GM12878 (cell line): ENCODE measurements around the gene ELAPOR1. TPM values are rescaled to one million over a fixed set of nuclear protein-coding genes. Genes with fewer than 3 reads are reported as not detected.

Experiments used
- ATAC-seq: fragments of 200-7000 bp; cut with Tn5 transposase; 3 replicates; pipeline ENCODE4 v1.9.1; 2020; ENCODE audit warnings: mild to moderate bottlenecking, moderate library complexity
- BruUV-seq: library from RNA; stranded (reverse); fragments of 400-500 nt; replicated peaks from 2 replicates; lab custom pipeline; 2021; lab: Mats Ljungman, UMichigan
- CTCF ChIA-PET: fragments of 300-600 bp; sonication (Branson Sonifier 250); formaldehyde crosslinking; extraction: SDS; loops from one replicate; lab custom pipeline; 2021; ENCODE audit warnings: inconsistent platforms; lab: Yijun Ruan, JAX
- POLR2A ChIA-PET: fragments of 350-600 bp; formaldehyde crosslinking; extraction: SDS; loops from one replicate; lab custom pipeline; 2021; ENCODE audit warnings: inconsistent platforms; lab: Charles Lee
- RAD21 ChIA-PET: fragments of 300-600 bp; sonication (Branson Sonifier 250); formaldehyde crosslinking; loops from one replicate; lab custom pipeline; 2023; ENCODE audit warnings: antibody characterized with exemption; ENCODE audit not compliant: unreplicated experiment; lab: Charles Lee
- SMC1A ChIA-PET: fragments of 300-600 bp; sonication (Branson Sonifier 250); formaldehyde crosslinking; loops from one replicate; lab custom pipeline; 2023; ENCODE audit not compliant: unreplicated experiment, uncharacterized antibody; lab: Charles Lee
- DNase-seq: peaks from one replicate; pipeline ENCODE4 v3.0.0-alpha.2; 2011; ENCODE audit warnings: low read depth, low spot score
- FAIRE-seq: peaks from 3 replicates; lab custom pipeline; 2011; peaks lifted over from hg19 to GRCh38; lab: Jason Lieb, UNC
- H2AFZ ChIP-seq: 2 replicates; pipeline ENCODE4 v1.6.0; 2011; ENCODE audit warnings: low read depth, low read length, control low read depth; ENCODE audit not compliant: control insufficient read depth
- H3K27ac ChIP-seq: 2 replicates; pipeline ENCODE4 v1.5.1; 2011; ENCODE audit warnings: control low read depth; ENCODE audit not compliant: control insufficient read depth, insufficient read depth
- H3K27me3 ChIP-seq, 2 experiments: replicated peaks in 1 of 2; 2 replicates each; pipeline versions ENCODE4 v1.6.0 to v1.6.1; 2011; ENCODE audit warnings: low read length in 1 of 2; ENCODE audit not compliant: control insufficient read depth in 2 of 2, insufficient read depth in 2 of 2
- H3K36me3 ChIP-seq, 2 experiments: 2 replicates each; pipeline ENCODE4 v1.5.1; 2011; ENCODE audit warnings: low read length in 1 of 2; ENCODE audit not compliant: control insufficient read depth in 2 of 2, insufficient read depth in 2 of 2
- H3K4me1 ChIP-seq: 2 replicates; pipeline ENCODE4 v1.6.1; 2011; ENCODE audit warnings: mild to moderate bottlenecking, low read length, moderate library complexity, mixed read lengths; ENCODE audit not compliant: control insufficient read depth, insufficient read depth
- H3K4me2 ChIP-seq: 2 replicates; pipeline ENCODE4 v1.6.0; 2011; ENCODE audit warnings: control low read depth; ENCODE audit not compliant: control insufficient read depth, insufficient read depth
- H3K4me3 ChIP-seq: fragments of 200-600 bp; sonication (generic); 2 replicates; pipeline ENCODE4 v1.5.1; 2016
- H3K79me2 ChIP-seq: 2 replicates; pipeline ENCODE4 v1.6.0; 2011; ENCODE audit warnings: low read length; ENCODE audit not compliant: control insufficient read depth, insufficient read depth
- H3K9ac ChIP-seq: 2 replicates; pipeline ENCODE4 v1.8.0; 2011; ENCODE audit warnings: low read length, control low read depth, mixed read lengths; ENCODE audit not compliant: control insufficient read depth, insufficient read depth
- H3K9me3 ChIP-seq: replicated peaks from 3 replicates; pipeline ENCODE4 v1.5.1; 2011; ENCODE audit warnings: mild to moderate bottlenecking, low read length; ENCODE audit not compliant: control insufficient read depth, insufficient read depth
- H4K20me1 ChIP-seq: 2 replicates; pipeline ENCODE4 v1.6.0; 2011; ENCODE audit not compliant: control insufficient read depth, insufficient read depth
- CHD1 ChIP-seq: IDR thresholded peaks from 2 replicates; pipeline ENCODE4 v1.6.1; 2012; ENCODE audit warnings: low read depth, low read length, improper control_type of control experiment
- ESRRA ChIP-seq: IDR thresholded peaks from 2 replicates; pipeline ENCODE4 v1.6.1; 2012; ENCODE audit warnings: mild to moderate bottlenecking, low read length, improper control_type of control experiment
- HDAC2 ChIP-seq: fragments of 200-600 bp; sonication (generic); IDR thresholded peaks from 2 replicates; pipeline ENCODE4 v1.6.1; 2017
- KAT2A ChIP-seq: conservative IDR thresholded peaks from 2 replicates; pipeline ENCODE4 v1.6.1; 2011; ENCODE audit warnings: low read depth, low read length; ENCODE audit not compliant: control insufficient read depth
- MXI1 ChIP-seq: fragments of 150-350 bp; IDR thresholded peaks from 2 replicates; pipeline ENCODE4 v1.6.1; 2011; ENCODE audit warnings: low read depth, mild to moderate bottlenecking, inconsistent platforms, low read length, improper control_type of control experiment
- SMAD5 ChIP-seq: IDR thresholded peaks from 2 replicates; pipeline ENCODE4 v1.6.1; 2016; ENCODE audit warnings: antibody characterized with exemption, low read depth
- STAT1 ChIP-seq: fragments of 450-650 bp; conservative IDR thresholded peaks from 2 replicates; pipeline ENCODE4 v1.6.1; 2014; ENCODE audit warnings: antibody characterized with exemption, mild to moderate bottlenecking
- ZBTB33 ChIP-seq: fragments of 450-650 bp; IDR thresholded peaks from 2 replicates; pipeline ENCODE4 v1.6.1; 2017; ENCODE audit warnings: mild to moderate bottlenecking
- ZSCAN29 ChIP-seq: fragments of 450-650 bp; IDR thresholded peaks from 2 replicates; pipeline ENCODE4 v1.6.1; 2017; ENCODE audit warnings: mild to moderate bottlenecking, moderate library complexity
- WGBS: methylation state at CpG from one replicate; pipeline ENCODE4 v1.1.6; 2016; ENCODE audit warnings: low lambda C conversion rate; ENCODE audit not compliant: insufficient replicate concordance, insufficient coverage; ENCODE audit errors: missing lambda C conversion rate; 5-methylcytosine and 5-hydroxymethylcytosine counted together
- in situ Hi-C: fragments of 300-500 bp; cut with MboI; formaldehyde crosslinking; loops from 9 replicates; pipeline ENCODE4 v1.14.3; 2018; ENCODE audit warnings: mixed read lengths
- intact Hi-C: fragments of 100-400 bp; cut with micrococcal nuclease; formaldehyde crosslinking; loops from one replicate; pipeline ENCODE4 v1.14.2; 2022; ENCODE audit not compliant: unreplicated experiment
- polyA plus RNA-seq, 11 experiments: library from polyadenylated mRNA; depleted of rRNA in 4 of 11; unstranded in 6 of 11; stranded (reverse) in 5 of 11; fragments of >200 nt; fragmentation: Nextera tagmentation in 4 of 11; fragmentation: Illumina TruSeq in 1 of 11; extraction: Ambion mirVana in 4 of 11; extraction: Trizol in 1 of 11; gene quantifications; 1 replicate in 1 of 11; 2 replicates in 10 of 11; pipeline versions ENCODE4 v1.2.1 to v1.2.3, GENCODE V29; 2011 to 2016; ENCODE audit warnings: inconsistent platforms in 2 of 11, missing spikeins in 2 of 11, low read depth in 1 of 11
- total RNA-seq, 4 experiments: library from RNA; depleted of rRNA in 3 of 4; stranded (reverse); fragments of >200 nt in 3 of 4; fragmentation: Illumina TruSeq in 1 of 4; extraction: Trizol in 1 of 4; gene quantifications; 2 replicates each; pipeline versions ENCODE4 v1.2.1 to v1.2.3, GENCODE V29; 2013 to 2021

Gene ELAPOR1
- total and polyA plus RNA-seq, 10 of the 15 experiments (the other 5 are each of a cell fraction or from before 2014, with no cell fraction given): 0.04 to 2.1 (median 0.19) TPM; not detected in 2

GRCh38 chr1:109095631-109096030, 18.3 kb upstream of the ELAPOR1 start:
- Histone ChIP-seq H3K79me2 (peaks cover 32% of the 10 kb centered on the region), H3K36me3 (peaks cover 0 to 9% of the 10 kb centered on the region in 2 experiments; a peak in 3 of 4 replicates), H3K4me3 (no peak overlapping the region), H3K9me3 (no peaks in the 10 kb centered on the region), H2AFZ (no peak overlapping the region), H3K4me2 (no peak overlapping the region), H3K4me1 (peaks cover 5% of the 10 kb centered on the region; the same call in 1 of the 2 replicates), H3K9ac (no peak overlapping the region), H3K27ac (no peak overlapping the region), H4K20me1 (no peaks in the 10 kb centered on the region), H3K27me3 (no peaks in the 10 kb centered on the region)
- ChIA-PET POLR2A (interaction anchor here (1.0 kb wide), 1 partner anchor 19 kb away, joined by 4 read pairs; the partner anchor contains the start of gene TAF13), SMC1A (interaction anchor here (0.8 kb wide), 1 partner anchor 13 kb away, joined by 3 read pairs; no protein-coding TSS in a partner anchor), CTCF (interaction anchor here (1.1 to 1.7 kb wide), 3 partner anchors 11 to 18 kb away, joined by 3 to 4 read pairs (median 4); a partner anchor contains a TSS), RAD21 (no interaction called here)
- TF ChIP-seq STAT1 (no peak), SMAD5 (no peak), ZSCAN29 (no peak), ZBTB33 (no peak), MXI1 (no peak), HDAC2 (no peak), ESRRA (no peak), KAT2A (no peak), CHD1 (no peak)
- ATAC-seq (no peak), DNase-seq (no peak), FAIRE-seq (no peak)
- WGBS: 100% methylated on average over 1 of the region's 1 CpG
- in situ Hi-C loops: no loop called here
- no TSS peak for BruUV-seq
- intact Hi-C loops: no loop called here
